Measurements from ENCODE around the gene NAV2. TPM values are rescaled to one million over a fixed set of nuclear protein-coding genes. Genes with fewer than 3 reads are reported as not detected.

The NAV2 gene
- total RNA-seq, 1 experiment from 2014 or later = 2.1 TPM

DNA sequence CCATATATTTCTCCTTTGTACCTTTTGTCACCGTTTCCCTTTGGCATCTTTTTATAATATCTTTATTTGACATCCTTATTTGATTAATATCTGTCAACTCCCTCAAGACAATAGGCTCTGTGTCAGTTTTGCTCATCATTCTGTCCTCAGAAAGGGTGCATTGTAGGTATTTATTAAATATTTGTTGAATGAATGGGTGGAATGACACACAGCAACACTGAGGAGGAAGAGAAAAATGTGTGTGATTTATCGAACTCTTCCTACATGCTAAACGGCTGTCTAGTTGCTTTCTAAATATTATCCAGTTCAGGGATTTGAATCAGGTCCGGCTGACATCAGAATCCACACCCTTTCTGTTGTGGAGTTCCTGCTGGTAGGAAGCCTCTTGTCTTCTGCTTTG lies 98.2 kb downstream of the NAV2 start:
- RAD21 ChIA-PET (ENCODE audit: low non-redundant PET in 1 of 2, low total read pairs in 2 of 2, uncharacterized antibody in 2 of 2, unreplicated experiment in 2 of 2) = no interaction called here
- H3K4me1 ChIP-seq (ENCODE audit: control insufficient read depth in 1 of 2, insufficient read depth in 2 of 2, low read length in 2 of 2) = no peaks in the 10 kb centered on the region
- CTCF ChIA-PET = no interaction called here
- BruUV-seq (replicated peaks) = no TSS peak
- DNase-seq (ENCODE audit: low read depth, low spot score) (no peak), ATAC-seq (no peak)
- POLR2A ChIA-PET = no interaction called here
- no peak overlapping the region for H3K9ac ChIP-seq (ENCODE audit: low read length)
- H3K4me2 ChIP-seq (ENCODE audit: low read length) = no peak overlapping the region
- H3K27ac ChIP-seq (ENCODE audit: low read depth, low read length) = no peak overlapping the region
- no peaks in the 10 kb centered on the region for H3K36me3 ChIP-seq (ENCODE audit: control insufficient read depth in 1 of 2, insufficient read depth in 2 of 2, low read length in 2 of 2)
- TF ChIP-seq ZFX (IDR thresholded peaks at IDR 0.05) = no peak
- TF ChIP-seq ZNF274 (IDR thresholded peaks at IDR 0.05; ENCODE audit: low read depth, low read length) = no peak
- no peak for TF ChIP-seq SRF (IDR thresholded peaks at IDR 0.05; ENCODE audit: low read depth)
- TF ChIP-seq ZBTB33 (IDR thresholded peaks at IDR 0.05; ENCODE audit: extremely low read depth, insufficient replicate concordance, low read length) = no peak
- no peak for TF ChIP-seq MAX (IDR thresholded peaks at IDR 0.05)
- TF ChIP-seq EZH2phosphoT487 (IDR thresholded peaks at IDR 0.05; ENCODE audit: borderline replicate concordance) = no peak
- no peak for TF ChIP-seq ELF1 (IDR thresholded peaks at IDR 0.05; ENCODE audit: borderline replicate concordance, low read depth)
- no peak for TF ChIP-seq RAD21 (IDR thresholded peaks at IDR 0.05; ENCODE audit: low read depth)
- TF ChIP-seq JUND (IDR thresholded peaks at IDR 0.05) = no peak
- H3K79me2 ChIP-seq (ENCODE audit: insufficient read depth, low read length) = no peaks in the 10 kb centered on the region
- H3K9me2 ChIP-seq (ENCODE audit: insufficient read depth) = no peaks in the 10 kb centered on the region
- H3K27me3 ChIP-seq (ENCODE audit: insufficient read depth, low read length) = no peaks in the 10 kb centered on the region
- intact Hi-C loops (cut with micrococcal nuclease) = no loop called here
- H3K9me3 ChIP-seq (ENCODE audit: control insufficient read depth in 1 of 2, insufficient read depth in 1 of 2, low read depth in 1 of 2, low read length in 2 of 2) = no peaks in the 10 kb centered on the region
- no peak overlapping the region for H3K4me3 ChIP-seq (replicated peaks in 1 of 2; ENCODE audit: low read depth in 1 of 2, low read length in 2 of 2)
- no peak overlapping the region for H2AFZ ChIP-seq (ENCODE audit: low read depth, low read length, poor library complexity, severe bottlenecking)
- H4K20me1 ChIP-seq (ENCODE audit: insufficient read depth) = no peaks in the 10 kb centered on the region

DNA sequence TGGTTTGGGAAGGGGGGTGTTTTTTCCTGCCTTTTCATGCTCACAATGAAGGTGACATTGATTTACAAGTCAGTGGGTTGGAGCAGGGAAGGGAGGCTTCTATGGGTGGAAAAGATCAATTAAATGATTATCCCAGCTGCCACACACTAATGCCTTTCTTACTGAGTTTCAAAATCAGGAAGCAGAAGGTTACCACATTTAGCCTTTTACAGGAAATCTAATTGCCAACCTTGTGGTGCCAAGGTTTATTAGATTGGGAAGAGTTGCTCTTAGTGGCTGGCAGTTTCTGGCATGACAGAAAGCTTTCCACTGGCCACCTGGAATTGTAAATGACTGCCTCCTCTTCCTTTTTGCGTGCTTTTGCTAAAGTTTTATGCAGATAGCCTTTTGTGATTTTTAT lies 98.7 kb downstream of the NAV2 start:
- TF ChIP-seq FOSL1 (IDR thresholded peaks at IDR 0.05; ENCODE audit: low read depth) = no peak
- no peak for TF ChIP-seq EGR1 (IDR thresholded peaks at IDR 0.05; ENCODE audit: low read depth)
- no peak for TF ChIP-seq ZNF274 (IDR thresholded peaks at IDR 0.05; ENCODE audit: low read depth, low read length)
- TF ChIP-seq REST (IDR thresholded peaks at IDR 0.05; ENCODE audit: low read depth) = no peak
- no peak for TF ChIP-seq RAD21 (IDR thresholded peaks at IDR 0.05; ENCODE audit: low read depth)
- H4K20me1 ChIP-seq (ENCODE audit: insufficient read depth) = no peaks in the 10 kb centered on the region
- intact Hi-C loops (cut with micrococcal nuclease) = no loop called here
- H3K9me2 ChIP-seq (ENCODE audit: insufficient read depth) = no peaks in the 10 kb centered on the region
- no peak overlapping the region for H3K4me2 ChIP-seq (ENCODE audit: low read length)
- no peak overlapping the region for H2AFZ ChIP-seq (ENCODE audit: low read depth, low read length, poor library complexity, severe bottlenecking)
- ChIA-PET RAD21 (ENCODE audit: low non-redundant PET in 1 of 2, low total read pairs in 2 of 2, uncharacterized antibody in 2 of 2, unreplicated experiment in 2 of 2) (no interaction called here), CTCF (no interaction called here), POLR2A (no interaction called here)
- H3K4me1 ChIP-seq (ENCODE audit: control insufficient read depth in 1 of 2, insufficient read depth in 2 of 2, low read length in 2 of 2) = no peaks in the 10 kb centered on the region
- no peaks in the 10 kb centered on the region for H3K36me3 ChIP-seq (ENCODE audit: control insufficient read depth in 1 of 2, insufficient read depth in 2 of 2, low read length in 2 of 2)
- no peaks in the 10 kb centered on the region for H3K9me3 ChIP-seq (ENCODE audit: control insufficient read depth in 1 of 2, insufficient read depth in 1 of 2, low read depth in 1 of 2, low read length in 2 of 2)
- H3K27me3 ChIP-seq (ENCODE audit: insufficient read depth, low read length) = no peaks in the 10 kb centered on the region
- DNase-seq (ENCODE audit: low read depth, low spot score) = no peak
- no peaks in the 10 kb centered on the region for H3K79me2 ChIP-seq (ENCODE audit: insufficient read depth, low read length)
- H3K9ac ChIP-seq (ENCODE audit: low read length) = no peak overlapping the region
- no peak overlapping the region for H3K27ac ChIP-seq (ENCODE audit: low read depth, low read length)
- H3K4me3 ChIP-seq (replicated peaks in 1 of 2; ENCODE audit: low read depth in 1 of 2, low read length in 2 of 2) = no peak overlapping the region
- no peak for ATAC-seq
- no TSS peak for BruUV-seq (replicated peaks)

All from HCT116 (cell line).